HG03060 (cell line): Measurements from ENCODE around the gene GSG1L.

Experiments used
- ATAC-seq: cut with Tn5 transposase; IDR thresholded peaks from one replicate; pipeline ENCODE4 v1.9.1; 2021; ENCODE audit warnings: low read depth, moderate number of reproducible peaks; ENCODE audit not compliant: unreplicated experiment

Gene GSG1L

GRCh38 chr16:28063591-28064061 is at the start of gene GSG1L:
Gene GSG1L (minus strand): TSS chr16:28063714. CDS start chr16:28063424, 290 bp downstream.
- ATAC-seq, result no peak

GRCh38 chr16:28112908-28113307 is 49.4 kb upstream of the GSG1L start:
- no peak for ATAC-seq

- no peak for ATAC-seq
These were observed 47.5 kb upstream of the GSG1L start for GRCh38 chr16:28110977-28111376.

- ATAC-seq, result no peak
These were observed 47.0 kb upstream of the GSG1L start for GRCh38 chr16:28110479-28110878.

- no peak for ATAC-seq
These were observed 46.6 kb upstream of the GSG1L start for GRCh38 chr16:28110074-28110473.

GRCh38 chr16:28108590-28109247 is 45.2 kb upstream of the GSG1L start:
- ATAC-seq, result no peak

GRCh38 chr16:28107232-28107631 is 43.7 kb upstream of the GSG1L start:
- ATAC-seq, result no peak

- no peak for ATAC-seq
These were observed 43.1 kb upstream of the GSG1L start for GRCh38 chr16:28106467-28107215.

GRCh38 chr16:28105954-28106353 is 42.4 kb upstream of the GSG1L start:
- ATAC-seq, result no peak

GRCh38 chr16:28105297-28105696 is 41.8 kb upstream of the GSG1L start:
- ATAC-seq, result no peak

- no peak for ATAC-seq
These were observed 40.9 kb upstream of the GSG1L start for GRCh38 chr16:28104404-28104803.

- no peak for ATAC-seq
These were observed 40.1 kb upstream of the GSG1L start for GRCh38 chr16:28103516-28104170.

GRCh38 chr16:28101533-28101890 is 38.0 kb upstream of the GSG1L start:
- no peak for ATAC-seq

- no peak for ATAC-seq
These were observed 37.5 kb upstream of the GSG1L start for GRCh38 chr16:28100810-28101532.

- ATAC-seq, result no peak
These were observed 35.7 kb upstream of the GSG1L start for GRCh38 chr16:28098959-28099945.

GRCh38 chr16:28098171-28098958 is 34.9 kb upstream of the GSG1L start:
- ATAC-seq, result no peak

GRCh38 chr16:28096983-28097899 is 33.7 kb upstream of the GSG1L start:
- ATAC-seq, result no peak

GRCh38 chr16:28093385-28093725 is 29.8 kb upstream of the GSG1L start:
- no peak for ATAC-seq
